ENCODE data around the gene EXD2. TPM values are rescaled to one million over a fixed set of nuclear protein-coding genes. Genes with fewer than 3 reads are reported as not detected.

The EXD2 gene
- total RNA-seq, 1 experiment from 2014 or later = 9.5 TPM

DNA sequence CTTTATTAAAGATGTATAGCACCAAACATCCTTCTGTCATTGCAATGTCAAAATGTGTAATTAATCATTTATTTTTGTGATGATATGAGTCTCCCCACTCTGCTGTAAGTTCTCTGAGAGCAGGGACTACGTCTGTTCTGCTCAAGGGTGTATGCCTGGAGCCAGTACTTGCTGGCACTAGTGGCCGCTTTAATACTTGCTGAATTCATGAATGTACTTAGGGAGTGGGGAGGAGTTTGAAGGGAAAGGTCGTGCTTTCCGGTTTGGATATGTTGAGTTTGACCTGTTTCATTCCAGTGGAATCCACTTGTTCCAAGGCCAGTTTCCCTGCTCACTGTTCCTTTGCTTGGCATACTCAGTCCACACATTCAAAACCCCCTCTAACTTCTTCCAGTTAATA is 36.5 kb upstream of the EXD2 start:
- H3K4me1 ChIP-seq (ENCODE audit: control insufficient read depth, insufficient read depth, low read length) = peaks cover 19% of the 10 kb centered on the region
- no TSS peak for BruUV-seq (replicated peaks)
- H3K9me3 ChIP-seq (ENCODE audit: control insufficient read depth, insufficient read depth, low read depth, low read length) = no peaks in the 10 kb centered on the region
- ATAC-seq (no peak), DNase-seq (ENCODE audit: low read depth, low spot score) (no peak)
- ChIA-PET CTCF (no interaction called here), POLR2A (no interaction called here)
- H3K27ac ChIP-seq (ENCODE audit: low read length) = no peak overlapping the region
- in situ Hi-C loops (cut with HindIII; ENCODE audit: low pct_unique_long_range_greater_than_20kb, low sequenced_read_pairs) (no loop called here), intact Hi-C loops (cut with micrococcal nuclease; ENCODE audit: unreplicated experiment) (no loop called here)
- no peaks in the 10 kb centered on the region for H3K27me3 ChIP-seq (ENCODE audit: control insufficient read depth, insufficient read depth, low read length)
- TF ChIP-seq SIN3A (IDR thresholded peaks at IDR 0.05; ENCODE audit: borderline replicate concordance, insufficient read depth, low read depth, low read length) (no peak), CTCF (IDR thresholded peaks at IDR 0.05) (peak; percentile 19), REST (IDR thresholded peaks at IDR 0.05; ENCODE audit: insufficient read depth in 1 of 2, low read depth in 2 of 2, low read length in 1 of 2) (no peak)
- H3K4me3 ChIP-seq (ENCODE audit: low read depth in 2 of 2, low read length in 2 of 2) = no peak overlapping the region
- peaks cover 3% of the 10 kb centered on the region; the same call in 1 of the 2 replicates for H3K36me3 ChIP-seq (ENCODE audit: control insufficient read depth, insufficient read depth, low read length)

GRCh38 chr14:69156224-69156623 is 35.1 kb upstream of the EXD2 start:
- TF ChIP-seq CTCF (IDR thresholded peaks at IDR 0.05) (no peak), REST (IDR thresholded peaks at IDR 0.05; ENCODE audit: insufficient read depth in 1 of 2, low read depth in 2 of 2, low read length in 1 of 2) (no peak), SIN3A (IDR thresholded peaks at IDR 0.05; ENCODE audit: borderline replicate concordance, insufficient read depth, low read depth, low read length) (no peak), POLR2AphosphoS5 (IDR thresholded peaks at IDR 0.05; ENCODE audit: low read depth, low read length) (no peak), TCF7L2 (IDR thresholded peaks at IDR 0.05; ENCODE audit: low read depth, low read length) (no peak)
- in situ Hi-C loops (cut with HindIII; ENCODE audit: low pct_unique_long_range_greater_than_20kb, low sequenced_read_pairs) = no loop called here
- Histone ChIP-seq H3K27ac (ENCODE audit: low read length) (no peak overlapping the region), H3K4me3 (ENCODE audit: low read depth in 2 of 2, low read length in 2 of 2) (no peak overlapping the region), H3K4me1 (ENCODE audit: control insufficient read depth, insufficient read depth, low read length) (peaks cover 6% of the 10 kb centered on the region), H3K36me3 (ENCODE audit: control insufficient read depth, insufficient read depth, low read length) (peaks cover 3% of the 10 kb centered on the region; the same call in 1 of the 2 replicates), H3K9me3 (ENCODE audit: control insufficient read depth, insufficient read depth, low read depth, low read length) (no peaks in the 10 kb centered on the region), H3K27me3 (ENCODE audit: control insufficient read depth, insufficient read depth, low read length) (no peaks in the 10 kb centered on the region)
- CTCF ChIA-PET = no interaction called here
- BruUV-seq (replicated peaks) = no TSS peak
- no peak for DNase-seq (ENCODE audit: low read depth, low spot score)
- no peak for ATAC-seq
- intact Hi-C loops (cut with micrococcal nuclease; ENCODE audit: unreplicated experiment) = no loop called here
- POLR2A ChIA-PET = no interaction called here

All from Panc1 (cell line).